IMR-90 (cell line): Measurements from ENCODE around the gene CLDN6. TPM values are rescaled to one million over a fixed set of nuclear protein-coding genes. Genes with fewer than 3 reads are reported as not detected.

Experiments used
- ATAC-seq: fragments of 200-7000 bp; cut with Tn5 transposase; 2 replicates; pipeline ENCODE4 v1.9.1; 2020; ENCODE audit warnings: low read depth, mild to moderate bottlenecking, moderate library complexity
- BruUV-seq: library from RNA; stranded (reverse); fragments of 400-500 nt; replicated peaks from 2 replicates; lab custom pipeline; 2021; lab: Mats Ljungman, UMichigan
- CTCF ChIA-PET: fragments of 300-600 bp; formaldehyde crosslinking; extraction: SDS; loops from one replicate; lab custom pipeline; 2021; ENCODE audit warnings: antibody characterized with exemption; lab: Yijun Ruan, JAX
- POLR2A ChIA-PET: fragments of 300-600 bp; sonication (Branson Sonifier 250); formaldehyde crosslinking; loops from one replicate; lab custom pipeline; 2022; ENCODE audit warnings: antibody characterized with exemption; ENCODE audit not compliant: unreplicated experiment; lab: Charles Lee
- DNase-seq: peaks from one replicate; pipeline ENCODE4 v3.0.0; 2013
- H2AFZ ChIP-seq: replicated peaks from 2 replicates; pipeline ENCODE3; 2013; ENCODE audit warnings: low read length, mild to moderate bottlenecking; ENCODE audit not compliant: poor library complexity
- H2AK5ac ChIP-seq: 2 replicates; pipeline ENCODE4 v1.6.1; 2013; ENCODE audit warnings: low read depth, low read length, inconsistent platforms
- H2AK9ac ChIP-seq: replicated peaks from 2 replicates; pipeline ENCODE3; 2013; ENCODE audit warnings: mild to moderate bottlenecking, low read depth, low read length, moderate library complexity; ENCODE audit not compliant: poor library complexity
- H2BK120ac ChIP-seq: 2 replicates; pipeline ENCODE4 v1.6.1; 2013; ENCODE audit warnings: low read depth, low read length, inconsistent platforms
- H2BK15ac ChIP-seq: 3 replicates; pipeline ENCODE4 v1.6.1; 2013; ENCODE audit warnings: low read depth, low read length, inconsistent platforms
- H2BK20ac ChIP-seq: 2 replicates; pipeline ENCODE4 v1.6.1; 2013; ENCODE audit warnings: low read depth, mild to moderate bottlenecking, inconsistent platforms, low read length, moderate library complexity
- H2BK5ac ChIP-seq: 2 replicates; pipeline ENCODE4 v1.6.1; 2013; ENCODE audit warnings: mild to moderate bottlenecking, low read depth, low read length, inconsistent platforms; ENCODE audit not compliant: poor library complexity, severe bottlenecking
- H3K14ac ChIP-seq: replicated peaks from 2 replicates; pipeline ENCODE4 v1.6.1; 2013; ENCODE audit warnings: low read depth, low read length, inconsistent platforms
- H3K18ac ChIP-seq: 2 replicates; pipeline ENCODE4 v1.6.1; 2013; ENCODE audit warnings: low read depth, low read length, control low read depth
- H3K23ac ChIP-seq: 2 replicates; pipeline ENCODE4 v1.6.1; 2013; ENCODE audit warnings: low read depth, low read length, inconsistent platforms
- H3K27ac ChIP-seq: 2 replicates; pipeline ENCODE4 v1.5.1; 2013; ENCODE audit warnings: mild to moderate bottlenecking, control low read depth, low read length; ENCODE audit not compliant: insufficient read depth
- H3K27me3 ChIP-seq: 2 replicates; pipeline ENCODE4 v1.6.1; 2013; ENCODE audit warnings: low read length; ENCODE audit not compliant: control insufficient read depth, insufficient read depth
- H3K36me3 ChIP-seq: 2 replicates; pipeline ENCODE4 v1.6.1; 2013; ENCODE audit warnings: low read length, mixed read lengths; ENCODE audit not compliant: control insufficient read depth, insufficient read depth
- H3K4ac ChIP-seq: 2 replicates; pipeline ENCODE4 v1.6.1; 2013; ENCODE audit warnings: low read depth, low read length, inconsistent platforms
- H3K4me1 ChIP-seq: 2 replicates; pipeline ENCODE4 v1.6.1; 2013; ENCODE audit warnings: low read length, mixed read lengths; ENCODE audit not compliant: control insufficient read depth, insufficient read depth
- H3K4me2 ChIP-seq: 2 replicates; pipeline ENCODE4 v1.6.1; 2013; ENCODE audit warnings: low read depth, mild to moderate bottlenecking, control low read depth, low read length, moderate library complexity
- H3K4me3 ChIP-seq: 2 replicates; pipeline ENCODE4 v1.5.1; 2013; ENCODE audit warnings: low read depth, mild to moderate bottlenecking, control low read depth, low read length, moderate library complexity; ENCODE audit not compliant: insufficient read depth
- H3K56ac ChIP-seq: 2 replicates; pipeline ENCODE4 v1.6.1; 2013; ENCODE audit warnings: low read length, inconsistent platforms; ENCODE audit not compliant: insufficient read depth; ENCODE audit errors: extremely low read depth
- H3K79me1 ChIP-seq, 2 experiments: 2 replicates each; pipeline ENCODE4 v1.6.1; 2013; ENCODE audit warnings: low read length in 2 of 2, inconsistent platforms in 1 of 2, low read depth in 1 of 2
- H3K9ac ChIP-seq: 2 replicates; pipeline ENCODE4 v1.6.1; 2013; ENCODE audit warnings: low read depth, low read length, control low read depth
- H3K9me1 ChIP-seq: 2 replicates; pipeline ENCODE4 v1.6.1; 2013; ENCODE audit warnings: low read length, inconsistent platforms; ENCODE audit not compliant: insufficient read depth
- H3K9me3 ChIP-seq: 2 replicates; pipeline ENCODE4 v1.6.1; 2013; ENCODE audit warnings: low read length; ENCODE audit not compliant: control insufficient read depth, insufficient read depth
- H4K20me1 ChIP-seq: 2 replicates; pipeline ENCODE4 v1.6.1; 2013; ENCODE audit warnings: low read length, inconsistent platforms; ENCODE audit not compliant: insufficient read depth
- H4K5ac ChIP-seq: 2 replicates; pipeline ENCODE4 v1.6.1; 2013; ENCODE audit warnings: mild to moderate bottlenecking, low read depth, low read length, control low read depth
- H4K8ac ChIP-seq, 2 experiments: 2 replicates each; pipeline ENCODE4 v1.6.1; 2013; ENCODE audit warnings: low read depth in 2 of 2, low read length in 2 of 2, control low read depth in 1 of 2, inconsistent platforms in 1 of 2
- H4K91ac ChIP-seq: 2 replicates; pipeline ENCODE4 v1.6.1; 2013; ENCODE audit warnings: low read depth, low read length, inconsistent platforms; ENCODE audit not compliant: insufficient read depth
- ELK1 ChIP-seq: fragments of 150-350 bp; IDR thresholded peaks from 2 replicates; pipeline ENCODE4 v1.6.1; 2016; ENCODE audit warnings: low read depth, mild to moderate bottlenecking, low read length, moderate library complexity, borderline replicate concordance
- FOS ChIP-seq: fragments of 150-350 bp; IDR thresholded peaks from 2 replicates; pipeline ENCODE4 v1.6.1; 2016; ENCODE audit warnings: low read depth, low read length
- MAZ ChIP-seq: IDR thresholded peaks from 2 replicates; pipeline ENCODE4 v1.6.1; 2012; ENCODE audit warnings: low read depth, mild to moderate bottlenecking, low read length, improper control_type of control experiment, moderate library complexity, borderline replicate concordance
- POLR2A ChIP-seq: IDR thresholded peaks from 2 replicates; pipeline ENCODE4 v1.6.1; 2012; ENCODE audit warnings: mild to moderate bottlenecking, low read depth, low read length
- RAD21 ChIP-seq: IDR thresholded peaks from 2 replicates; pipeline ENCODE4 v1.6.1; 2012; ENCODE audit warnings: low read length, improper control_type of control experiment
- RCOR1 ChIP-seq: IDR thresholded peaks from 2 replicates; pipeline ENCODE4 v1.6.1; 2012; ENCODE audit warnings: mild to moderate bottlenecking, low read length, improper control_type of control experiment; ENCODE audit not compliant: insufficient replicate concordance
- RFX5 ChIP-seq: IDR thresholded peaks from 2 replicates; pipeline ENCODE4 v1.8.0; 2012; ENCODE audit warnings: low read depth, mild to moderate bottlenecking, low read length, moderate library complexity
- USF2 ChIP-seq: fragments of 150-350 bp; IDR thresholded peaks from 2 replicates; pipeline ENCODE4 v1.6.1; 2017; ENCODE audit warnings: mild to moderate bottlenecking, antibody characterized with exemption, low read length, low read depth
- WGBS, 2 experiments: methylation state at CpG; one replicate each; pipeline versions ENCODE4 v1.1.5 to v1.1.7; 2013; ENCODE audit warnings: missing lambda C conversion rate in 2 of 2; ENCODE audit not compliant: insufficient read length in 1 of 2; ENCODE audit errors: extremely low coverage in 2 of 2; 5-methylcytosine and 5-hydroxymethylcytosine counted together
- dilution Hi-C: fragments of 300-500 bp; cut with HindIII; formaldehyde crosslinking; loops from one replicate; pipeline ENCODE4 v1.14.3; 2018; ENCODE audit warnings: low sequenced_read_pairs; ENCODE audit not compliant: unreplicated experiment
- in situ Hi-C: fragments of 300-500 bp; cut with MboI; formaldehyde crosslinking; loops from 3 replicates; pipeline ENCODE4 v1.14.3; 2019; ENCODE audit warnings: low sequenced_read_pairs, inconsistent platforms, mixed read lengths
- intact Hi-C: fragments of 100-400 bp; cut with micrococcal nuclease; formaldehyde crosslinking; loops from 2 replicates; pipeline ENCODE4 v1.10.0; 2022
- polyA plus RNA-seq, 3 experiments: library from polyadenylated mRNA; depleted of rRNA; stranded (reverse); fragments of >200 nt; gene quantifications; 2 replicates each; pipeline ENCODE4 v1.2.3, GENCODE V29; 2012; ENCODE audit warnings: low replicate concordance in 1 of 3
- total RNA-seq: library from RNA; depleted of rRNA; stranded (reverse); fragments of >200 nt; gene quantifications from 2 replicates; pipeline ENCODE4 v1.2.3, GENCODE V29; 2012

Gene CLDN6
- total and polyA plus RNA-seq, 2 of the 4 experiments (the other 2 are of a cell fraction) = 0.14 TPM; not detected in 1

GRCh38 chr16:3049921-3050481 is 32.0 kb upstream of the CLDN6 start:
- no peak overlapping the region for H3K27ac ChIP-seq
- H3K27me3 ChIP-seq = peaks cover 52% of the 10 kb centered on the region
- DNase-seq (no peak), ATAC-seq (no peak)
- no peak overlapping the region for H4K8ac ChIP-seq
- dilution Hi-C loops = no loop called here
- no peak overlapping the region for H3K14ac ChIP-seq
- H4K20me1 ChIP-seq = no peaks in the 10 kb centered on the region
- no peak overlapping the region for H2BK15ac ChIP-seq
- no peak overlapping the region for H3K56ac ChIP-seq
- ChIA-PET CTCF (no interaction called here), POLR2A (no interaction called here)
- H3K4me2 ChIP-seq = no peak overlapping the region
- no peak overlapping the region for H3K9ac ChIP-seq
- H3K4me1 ChIP-seq = no peaks in the 10 kb centered on the region; the same call in 1 of the 2 replicates
- no peak overlapping the region for H4K91ac ChIP-seq
- no peak overlapping the region for H2AK5ac ChIP-seq
- H2AK9ac ChIP-seq = no peak overlapping the region
- intact Hi-C loops = no loop called here
- in situ Hi-C loops = no loop called here
- no peak overlapping the region for H4K5ac ChIP-seq
- H3K23ac ChIP-seq = no peak overlapping the region
- H3K18ac ChIP-seq = no peak overlapping the region
- no peak overlapping the region for H3K4ac ChIP-seq
- no peaks in the 10 kb centered on the region; the same call in 1 of the 2 replicates for H3K9me3 ChIP-seq
- no TSS peak for BruUV-seq
- H3K36me3 ChIP-seq = no peaks in the 10 kb centered on the region
- no peaks in the 10 kb centered on the region for H3K79me1 ChIP-seq
- no peak overlapping the region for H2BK20ac ChIP-seq
- H2BK5ac ChIP-seq = no peak overlapping the region
- H3K9me1 ChIP-seq = peaks cover 3% of the 10 kb centered on the region; the same call in 1 of the 2 replicates
- H2BK120ac ChIP-seq = no peak overlapping the region
- TF ChIP-seq USF2 (no peak), RAD21 (no peak), MAZ (no peak), RCOR1 (no peak), RFX5 (no peak), ELK1 (no peak), POLR2A (no peak), FOS (no peak)
- no peak overlapping the region for H2AFZ ChIP-seq
- WGBS, 2 experiments = 76% methylated on average over 16 of the region's 26 CpGs; no CpG with 5 or more reads in 1 of the 2 experiments
- no peak overlapping the region for H3K4me3 ChIP-seq
